HG03108 (cell line): ENCODE measurements around the gene CRTC1.
A peak's percentile ranks its signal among the peaks of the same experiment; 100 is the strongest.
"Not testable (repeated sequence)": the region's sequence is repeated elsewhere in the genome, so short reads cannot be mapped to it uniquely, and the experiment has no call there.

ENCODE experiments used
- ATAC-seq: cut with Tn5 transposase; IDR thresholded peaks from one replicate; pipeline ENCODE4 v1.9.1; 2021; ENCODE audit warnings: moderate library complexity; ENCODE audit not compliant: unreplicated experiment

The CRTC1 gene

DNA sequence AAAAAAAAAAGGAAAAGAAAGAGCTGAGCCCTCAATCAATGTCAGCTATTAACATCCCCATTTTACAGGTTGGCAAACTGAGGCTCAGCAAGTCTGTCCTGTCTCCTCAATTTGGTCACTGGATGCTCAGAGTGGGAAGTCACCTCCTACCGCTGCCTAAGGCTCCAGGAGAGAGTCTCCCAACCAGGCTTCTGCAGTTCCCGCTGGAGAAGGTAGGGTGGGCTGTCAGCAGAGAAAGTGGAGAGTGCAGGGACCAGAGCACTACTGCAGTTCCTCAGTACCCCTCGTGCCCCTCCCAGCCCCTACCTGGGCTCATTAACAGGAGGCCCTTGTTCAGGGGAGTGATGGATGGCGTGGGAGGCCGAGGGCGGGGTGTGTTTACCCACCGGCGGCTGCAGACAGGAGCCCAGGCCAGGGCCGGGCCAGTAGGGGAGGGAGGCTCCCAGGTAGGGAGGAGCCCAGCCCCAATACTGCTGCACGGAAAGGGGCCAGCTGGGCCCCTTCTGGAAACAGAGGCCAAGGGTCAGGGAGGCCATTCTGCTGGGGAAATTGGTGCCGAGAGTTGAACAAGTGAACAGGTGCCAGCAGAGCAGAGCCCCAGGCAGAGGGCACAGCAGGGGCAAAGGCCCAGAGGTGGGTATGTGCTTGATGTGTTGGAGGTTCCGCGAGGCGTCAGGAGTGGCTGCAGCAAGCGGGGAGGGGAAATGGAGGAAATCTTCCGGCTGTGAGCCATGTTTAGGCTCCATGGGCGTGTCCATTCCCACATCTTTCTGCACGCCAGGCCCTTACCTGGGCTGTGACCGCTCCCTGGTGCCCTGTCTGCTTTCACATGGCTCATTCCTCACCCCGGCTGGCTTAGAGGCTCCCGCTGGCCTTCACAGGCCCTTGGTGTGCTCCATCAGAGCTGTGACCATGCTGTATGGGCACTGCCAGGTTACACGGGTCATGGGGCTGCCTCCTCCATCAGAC is 115.2 kb downstream of the CRTC1 start:
- no peak for ATAC-seq

DNA sequence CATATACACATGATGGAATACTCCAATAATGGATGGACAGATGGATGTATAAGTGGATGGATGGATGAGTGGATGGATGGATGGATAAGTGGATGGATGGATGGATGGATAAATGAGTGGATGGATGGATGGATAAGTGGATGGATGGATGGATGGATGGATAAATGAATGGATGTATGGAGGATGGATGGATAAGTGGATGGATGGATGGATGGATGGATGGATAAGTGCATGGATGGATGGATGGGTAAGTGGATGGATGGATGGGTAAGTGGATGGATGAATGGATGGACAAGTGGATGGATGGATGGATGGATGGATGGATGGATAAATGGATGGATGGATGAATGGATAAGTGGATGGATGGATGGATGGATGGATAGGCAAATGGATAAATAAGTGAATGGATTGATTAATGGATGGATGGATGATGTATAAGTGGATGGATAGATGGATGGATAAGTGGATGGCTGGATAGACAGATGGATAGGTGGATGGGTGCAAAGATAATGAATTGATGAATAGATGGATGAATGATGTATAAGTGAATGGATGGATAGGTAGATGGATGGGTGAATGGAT is 116.0 kb downstream of the CRTC1 start:
- ATAC-seq = no peak

DNA sequence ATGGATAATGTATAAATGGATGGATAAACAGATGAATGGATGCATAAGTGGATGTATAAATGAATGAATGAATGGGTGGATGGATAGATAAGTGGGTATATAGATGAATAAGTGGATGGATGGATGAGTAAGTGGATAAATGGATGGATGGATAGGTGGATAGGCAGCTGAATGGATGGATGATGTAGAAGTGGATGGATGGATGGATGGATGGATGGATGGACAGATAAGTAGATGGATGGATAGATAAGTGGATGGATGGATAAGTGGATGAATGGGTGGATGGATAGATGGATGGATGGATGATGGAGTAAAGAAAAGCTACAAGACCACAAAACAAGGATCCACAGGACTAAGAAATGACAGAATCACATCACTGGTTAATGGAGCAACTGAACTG is 116.6 kb downstream of the CRTC1 start:
- ATAC-seq = no peak

DNA sequence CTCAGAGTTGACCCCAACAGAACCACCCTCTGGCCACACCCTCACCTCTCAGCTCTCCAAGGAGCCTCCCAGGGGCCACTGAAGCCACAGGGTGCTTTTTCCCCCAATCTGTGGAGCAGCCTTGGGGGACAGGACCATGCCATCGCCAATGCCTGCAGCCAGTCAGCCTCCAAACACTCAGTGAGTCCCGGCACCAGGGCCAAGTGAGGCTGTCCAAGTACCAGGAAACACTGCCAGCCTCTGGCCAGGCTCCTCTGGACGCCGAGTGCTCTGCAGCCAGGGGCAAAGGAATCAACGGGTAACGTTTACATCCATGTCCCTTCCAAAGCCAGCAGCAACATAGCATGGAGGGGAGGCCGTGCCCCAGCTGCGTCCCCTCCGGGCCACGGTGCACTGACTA is 117.2 kb downstream of the CRTC1 start:
- ATAC-seq = no peak

DNA sequence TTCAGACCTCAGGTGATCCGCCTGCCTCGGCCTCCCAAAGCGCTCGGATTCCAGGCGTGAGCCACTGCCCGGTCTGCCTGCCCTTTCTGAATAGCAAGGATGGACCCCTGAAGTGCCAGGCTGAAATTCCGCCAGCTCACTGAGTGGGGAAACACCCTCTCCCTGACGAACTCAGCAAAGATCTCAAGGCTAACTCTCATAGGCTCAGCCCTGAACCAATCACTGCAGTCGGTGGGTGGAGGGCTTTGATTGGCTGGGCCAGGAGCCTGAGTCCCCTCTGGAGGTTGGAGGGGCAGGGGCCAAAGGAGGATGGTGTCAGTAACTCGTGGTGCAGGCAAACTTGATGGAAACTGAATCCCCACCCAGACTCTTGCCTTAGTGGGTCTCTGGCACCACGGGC is 118.9 kb downstream of the CRTC1 start:
- no peak for ATAC-seq

DNA sequence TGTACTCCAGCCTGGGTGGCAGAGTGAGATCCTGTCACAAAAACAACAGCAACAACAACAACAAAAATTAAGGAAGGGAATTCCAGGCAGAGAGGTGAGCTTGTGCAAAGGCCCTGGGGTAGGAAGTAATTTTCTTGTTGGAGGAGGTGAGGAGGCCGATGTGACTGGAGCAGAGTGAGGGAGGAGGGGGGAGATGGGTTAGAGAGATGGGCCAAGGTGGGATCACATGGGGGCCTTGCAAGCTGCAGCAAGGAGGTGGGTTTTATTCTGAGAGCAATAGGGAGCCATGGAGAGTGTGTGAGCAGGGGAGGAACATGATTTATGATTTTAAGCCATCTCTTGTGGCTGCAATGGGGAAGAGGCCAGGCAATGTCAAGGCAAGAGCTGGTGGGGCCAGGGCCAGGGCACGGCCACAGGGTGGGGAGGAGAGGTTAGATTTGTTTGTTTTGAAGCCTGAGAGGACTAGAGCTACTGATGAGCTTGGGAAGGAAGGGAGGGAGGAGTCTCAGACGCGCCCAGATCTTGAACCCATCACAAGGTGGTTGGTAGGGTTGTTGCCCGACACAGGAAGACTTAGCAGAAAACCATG is 120.2 kb downstream of the CRTC1 start:
- ATAC-seq = no peak

DNA sequence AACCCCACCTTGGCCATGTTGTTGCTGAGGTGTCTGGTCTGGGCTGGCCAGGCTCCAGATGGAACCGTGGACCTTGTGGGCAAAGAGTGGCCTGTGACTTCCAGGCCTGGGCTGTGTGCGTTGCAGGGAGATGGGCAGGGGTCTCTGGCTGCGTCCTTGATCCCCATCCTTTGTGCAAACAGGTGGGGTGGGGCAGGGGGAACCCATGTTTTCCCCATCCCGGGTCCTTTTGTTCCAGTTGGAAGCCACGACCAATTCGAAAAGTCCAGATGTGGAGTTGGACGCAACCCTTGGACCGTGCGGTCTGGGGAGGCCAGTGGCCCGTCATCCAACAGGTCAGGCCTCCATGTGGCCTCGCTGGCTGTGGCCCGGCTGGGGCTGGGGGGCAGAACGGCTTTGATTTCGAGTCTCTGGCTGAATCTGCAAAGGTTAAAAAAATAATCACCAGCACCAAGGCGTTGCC is 120.7 kb downstream of the CRTC1 start:
- ATAC-seq = no peak

DNA sequence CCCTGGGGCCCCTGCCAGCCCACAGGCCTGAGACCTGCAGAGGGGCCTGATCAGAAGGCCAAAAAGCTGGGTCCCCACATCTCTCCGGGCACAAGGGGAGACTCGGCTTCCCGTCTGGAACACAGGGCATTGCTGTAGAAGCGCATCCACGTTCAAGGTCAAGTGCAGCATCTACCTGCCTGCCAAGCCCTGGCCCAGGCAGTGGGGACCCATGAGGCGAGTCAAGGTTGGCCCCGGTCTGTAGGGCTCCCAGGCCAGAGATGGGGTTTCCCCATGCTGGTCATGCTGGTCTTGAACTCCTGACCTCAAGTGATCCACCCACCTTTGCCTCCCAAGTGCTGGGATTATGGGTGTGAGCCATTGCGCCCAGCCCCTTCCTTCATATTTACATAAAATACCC is 121.2 kb downstream of the CRTC1 start:
- no peak for ATAC-seq

DNA sequence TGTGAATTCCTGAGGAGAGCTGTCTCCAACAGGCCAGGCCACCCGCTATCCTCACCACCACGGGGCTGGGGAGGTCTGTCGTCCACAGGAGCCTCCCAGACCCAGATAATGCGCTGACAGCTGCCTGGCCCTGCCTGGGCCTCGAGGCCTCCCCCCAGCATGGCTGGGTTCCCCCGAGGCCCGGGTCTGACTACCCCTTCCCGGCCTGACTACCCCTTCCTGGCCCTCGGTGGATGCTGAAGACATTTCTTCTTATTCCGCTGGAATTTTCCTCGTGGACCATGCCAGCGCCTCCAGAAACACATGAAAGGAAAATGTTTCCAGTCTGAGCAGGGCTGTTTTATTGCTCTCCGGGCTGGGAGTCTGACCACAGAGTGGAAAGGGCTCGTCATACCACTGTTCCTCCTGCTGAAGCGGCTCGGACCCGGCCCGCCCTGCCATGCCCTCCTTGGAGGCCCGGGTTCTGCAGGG is 124.4 kb downstream of the CRTC1 start:
- no peak for ATAC-seq

DNA sequence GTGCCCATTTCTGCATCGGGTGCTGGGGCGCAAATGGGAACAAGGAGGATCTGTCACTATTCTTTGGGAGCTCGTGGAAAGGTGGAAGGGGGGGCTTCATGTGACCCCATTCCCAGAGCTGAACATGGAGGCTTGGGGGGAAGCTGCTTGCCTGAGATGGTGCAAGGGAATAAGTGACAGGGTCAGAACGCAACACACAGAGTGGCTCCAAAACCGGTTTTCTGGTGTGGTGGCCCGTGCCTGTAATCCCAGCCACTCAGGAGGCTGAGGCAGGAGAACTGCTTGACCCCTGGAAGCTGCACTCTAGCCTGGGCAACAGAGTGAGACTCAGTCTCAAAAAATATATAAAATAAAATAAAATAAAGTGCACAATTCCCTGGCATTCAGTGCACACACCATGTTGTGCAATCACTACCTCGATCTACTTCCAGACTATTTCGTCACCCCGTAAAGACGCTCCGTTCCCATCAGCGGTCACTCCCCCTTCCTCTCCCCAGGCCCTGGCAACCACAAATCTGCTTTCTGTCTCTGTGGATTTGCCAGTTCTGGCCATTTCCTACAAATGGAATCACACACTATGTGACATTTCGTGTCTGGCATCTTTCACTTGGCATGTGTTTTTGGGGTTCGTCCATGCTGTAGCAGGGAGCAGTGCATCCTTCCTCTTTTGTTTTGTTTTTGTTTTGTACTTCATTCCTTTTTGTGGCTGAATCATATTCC is 125.8 kb downstream of the CRTC1 start:
- no peak for ATAC-seq

DNA sequence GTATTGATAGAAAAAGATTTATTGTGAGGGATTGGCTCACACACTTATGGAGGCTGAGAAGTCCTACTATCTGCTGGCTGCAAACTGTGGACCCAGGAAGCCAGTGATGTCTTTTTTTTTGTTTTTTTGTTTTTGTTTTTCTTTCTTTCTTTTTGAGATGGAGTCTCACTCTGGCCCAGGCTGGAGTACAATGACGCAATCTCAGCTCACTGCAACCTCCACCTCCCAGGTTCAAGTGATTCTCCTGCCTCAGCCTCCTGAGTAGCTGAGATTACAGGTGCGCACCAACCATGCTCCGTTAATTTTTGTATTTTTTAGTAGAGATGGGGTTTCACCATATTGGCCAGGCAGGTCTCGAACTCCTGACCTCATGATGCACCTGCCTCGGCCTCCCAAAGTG is 128.2 kb downstream of the CRTC1 start:
- ATAC-seq = not testable (repeated sequence)

DNA sequence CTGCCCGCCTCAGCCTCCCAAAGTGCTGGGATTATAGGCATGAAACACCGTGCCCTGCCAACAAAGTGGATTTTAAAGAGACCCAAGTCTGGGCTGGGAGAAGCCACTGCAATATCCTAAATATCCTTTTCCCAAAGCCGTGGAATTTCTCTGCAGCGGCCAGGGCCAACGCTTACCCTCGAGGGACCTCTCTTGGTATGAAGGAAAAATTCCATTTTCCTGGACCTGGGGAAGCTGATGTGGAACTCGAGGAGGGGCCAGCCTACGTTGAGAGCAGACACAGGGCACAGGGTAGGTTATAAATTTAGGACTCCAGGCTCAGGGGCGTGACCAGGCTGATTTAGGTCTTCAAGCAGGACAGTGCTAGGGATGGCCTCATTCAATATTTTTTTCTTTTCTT is 130.6 kb downstream of the CRTC1 start:
- ATAC-seq = no peak

DNA sequence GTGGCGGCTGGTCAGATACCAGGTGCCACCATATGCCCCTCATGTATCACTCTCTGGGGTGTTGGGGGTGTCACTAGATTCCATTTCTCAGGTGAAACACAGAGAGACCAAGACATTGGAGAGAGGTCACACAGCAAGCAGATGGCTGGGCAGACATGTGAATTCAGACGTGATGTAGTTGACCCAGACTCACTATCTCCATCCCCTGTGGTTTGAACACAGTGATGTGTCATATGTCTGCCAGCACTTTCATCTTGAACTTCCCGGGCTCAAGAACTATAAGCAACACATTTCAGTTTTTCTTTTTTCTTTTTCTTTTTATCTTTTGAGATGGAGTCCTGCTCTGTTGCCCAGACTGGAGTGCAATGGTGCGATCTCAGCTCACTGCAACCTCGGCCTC is 132.2 kb downstream of the CRTC1 start:
- no peak for ATAC-seq

DNA sequence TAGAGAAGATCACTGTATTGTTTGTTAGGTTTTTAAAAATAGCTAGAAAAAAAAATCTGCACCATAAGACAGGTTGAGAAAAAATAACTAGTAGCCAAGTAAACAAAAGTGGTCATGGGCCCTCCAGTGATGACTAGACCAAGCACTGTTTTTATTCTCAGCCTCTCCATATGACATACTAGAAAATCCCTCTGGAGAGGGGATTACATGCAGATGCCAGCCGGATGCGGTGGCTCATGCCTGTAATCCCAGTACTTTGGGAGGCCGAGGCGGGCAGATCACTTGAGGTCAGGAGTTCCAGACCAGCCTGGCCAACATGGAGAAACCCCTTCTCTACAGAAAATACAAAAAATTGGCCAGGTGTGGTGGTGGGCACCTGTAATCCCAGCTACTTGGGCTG is 133.2 kb downstream of the CRTC1 start:
- not testable (repeated sequence) for ATAC-seq

DNA sequence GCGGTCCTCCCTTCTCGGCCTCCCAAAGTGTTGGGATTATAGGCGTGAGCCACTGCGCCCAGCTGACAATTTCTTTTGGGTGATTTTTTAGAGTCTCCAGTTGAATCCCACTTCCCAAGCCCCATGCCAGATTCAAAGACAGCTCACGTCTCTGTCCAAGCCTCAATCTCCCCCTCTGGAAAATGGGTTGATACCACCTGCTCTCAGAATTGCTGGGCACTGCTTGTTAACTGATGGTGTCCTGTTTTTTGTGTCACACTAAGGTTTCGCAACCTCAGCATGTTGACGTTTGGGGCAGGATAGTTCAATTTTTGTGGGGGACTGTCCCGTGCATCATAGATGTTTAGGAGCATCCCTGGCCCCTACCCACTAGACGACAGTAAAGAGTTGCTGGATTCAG is 134.1 kb downstream of the CRTC1 start:
- ATAC-seq = no peak

DNA sequence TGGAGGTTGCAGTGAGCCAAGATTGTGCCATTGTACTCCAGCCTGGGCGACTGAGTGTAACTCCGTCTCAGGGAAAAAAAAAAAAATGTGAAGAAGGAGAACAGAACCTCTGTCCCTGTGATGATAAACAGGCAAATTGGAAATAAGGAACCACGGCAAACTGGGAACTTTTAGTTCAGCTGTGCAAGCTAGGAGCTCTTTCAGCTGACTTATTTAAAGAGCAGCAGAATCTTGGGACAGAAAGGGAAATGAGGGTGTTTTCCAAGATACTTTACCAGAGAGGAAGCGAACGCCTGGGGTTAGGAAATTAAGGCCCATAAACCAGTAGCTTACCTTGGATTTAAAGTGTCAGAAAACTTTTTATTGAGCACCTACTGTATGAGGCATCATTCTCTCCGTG is 145.3 kb downstream of the CRTC1 start:
- no peak for ATAC-seq

DNA sequence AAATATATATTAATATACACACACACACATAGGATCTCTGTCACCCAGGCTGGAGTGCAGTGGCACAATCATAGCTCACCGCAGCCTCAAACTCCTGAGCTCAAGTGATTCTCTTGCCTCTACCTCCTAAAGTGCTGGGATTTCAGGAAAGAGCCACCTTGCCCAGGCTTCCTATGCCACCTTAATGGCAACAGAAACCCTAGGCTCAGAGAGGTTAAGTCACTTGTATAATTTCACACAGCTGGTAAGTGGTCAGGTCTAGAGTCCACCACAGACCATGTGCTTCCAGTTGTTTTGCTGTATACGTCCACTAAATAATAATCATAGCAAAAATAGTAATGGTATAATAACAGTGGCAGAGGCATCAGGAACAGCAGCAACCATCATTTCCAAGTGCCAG is 147.0 kb downstream of the CRTC1 start:
- ATAC-seq = no peak

DNA sequence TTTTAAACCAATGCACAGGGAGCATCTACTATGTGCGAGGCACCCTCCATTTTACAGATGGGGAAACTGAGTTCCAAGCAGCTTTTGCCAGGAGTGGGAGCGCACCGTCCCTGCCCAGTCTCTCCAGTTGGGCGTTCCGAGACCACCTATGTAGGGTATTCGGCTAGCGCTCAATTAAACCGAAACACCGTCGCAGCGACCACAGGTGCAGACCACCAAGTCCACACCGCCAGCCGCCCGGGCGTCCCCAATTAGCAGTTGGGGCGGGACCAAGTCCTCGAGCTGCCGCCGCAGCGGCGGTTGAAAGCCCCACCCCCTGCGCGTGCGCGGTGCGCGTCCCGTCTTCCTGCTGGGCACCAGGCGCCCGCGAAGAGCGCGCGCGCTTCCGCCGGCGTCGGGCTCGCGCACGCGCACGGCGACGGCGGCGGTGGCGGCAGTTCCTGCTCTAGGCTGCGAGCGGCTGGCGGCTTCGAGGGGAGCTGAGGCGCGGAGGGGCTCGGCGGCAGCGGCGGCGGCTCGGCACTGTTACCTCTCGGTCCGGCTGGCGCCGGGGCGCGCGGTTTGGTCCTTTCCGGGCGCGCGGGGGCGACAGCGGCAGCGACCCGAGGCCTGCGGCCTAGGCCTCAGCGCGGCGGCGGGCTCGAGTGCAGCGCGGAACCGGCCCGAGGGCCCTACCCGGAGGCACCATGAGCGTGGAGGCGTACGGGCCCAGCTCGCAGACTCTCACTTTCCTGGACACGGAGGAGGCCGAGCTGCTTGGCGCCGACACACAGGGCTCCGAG is 148.2 kb downstream of the CRTC1 start, which contains the start of gene UPF1:
Gene UPF1, plus strand, starts transcription at position 436 of the 782 bp plus-strand sequence. Its CDS starts 251 bp downstream, at position 687.
- peak; percentile 72 for ATAC-seq
